Fibroblast of pulmonary artery (primary cell): ENCODE results near the gene EIF1B.

Source experiments
- DNase-seq: peaks from one replicate; pipeline ENCODE4 v3.0.0-alpha.2; 2010; ENCODE audit warnings: low read depth
- H3K4me3 ChIP-seq: replicated peaks from 2 replicates; pipeline ENCODE4 v1.5.1; 2011; ENCODE audit warnings: low read depth, mild to moderate bottlenecking, control low read depth, low read length, moderate library complexity
- TF ChIP-seq, protein P1 (sequence below): IDR thresholded peaks from 2 replicates; pipeline ENCODE4 v1.5.1; 2011; ENCODE audit warnings: mild to moderate bottlenecking, control low read depth, low read length, inconsistent platforms; ENCODE audit errors: missing control alignments

The EIF1B gene

DNA sequence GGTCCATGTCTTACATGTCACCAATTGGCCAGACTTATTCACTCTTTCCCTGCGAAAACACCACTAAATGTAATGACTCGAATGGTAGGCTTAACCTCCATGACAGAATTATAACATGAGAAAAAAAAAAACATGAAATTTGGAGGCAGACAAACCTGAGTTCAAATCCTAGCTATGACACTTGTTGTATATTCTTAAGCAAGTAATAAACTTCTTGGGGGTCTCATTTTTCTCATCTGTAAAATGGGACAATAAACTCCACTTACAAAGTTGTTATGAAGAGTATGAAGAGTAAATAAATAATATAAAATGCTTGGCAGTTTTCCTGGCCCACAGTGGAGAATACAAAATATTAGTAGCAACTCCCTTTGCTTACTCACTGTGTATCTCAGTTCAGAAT is 11.4 kb upstream of the EIF1B start:
- no peak for DNase-seq
- no peak overlapping the region for H3K4me3 ChIP-seq
- TF ChIP-seq, protein P1, sequence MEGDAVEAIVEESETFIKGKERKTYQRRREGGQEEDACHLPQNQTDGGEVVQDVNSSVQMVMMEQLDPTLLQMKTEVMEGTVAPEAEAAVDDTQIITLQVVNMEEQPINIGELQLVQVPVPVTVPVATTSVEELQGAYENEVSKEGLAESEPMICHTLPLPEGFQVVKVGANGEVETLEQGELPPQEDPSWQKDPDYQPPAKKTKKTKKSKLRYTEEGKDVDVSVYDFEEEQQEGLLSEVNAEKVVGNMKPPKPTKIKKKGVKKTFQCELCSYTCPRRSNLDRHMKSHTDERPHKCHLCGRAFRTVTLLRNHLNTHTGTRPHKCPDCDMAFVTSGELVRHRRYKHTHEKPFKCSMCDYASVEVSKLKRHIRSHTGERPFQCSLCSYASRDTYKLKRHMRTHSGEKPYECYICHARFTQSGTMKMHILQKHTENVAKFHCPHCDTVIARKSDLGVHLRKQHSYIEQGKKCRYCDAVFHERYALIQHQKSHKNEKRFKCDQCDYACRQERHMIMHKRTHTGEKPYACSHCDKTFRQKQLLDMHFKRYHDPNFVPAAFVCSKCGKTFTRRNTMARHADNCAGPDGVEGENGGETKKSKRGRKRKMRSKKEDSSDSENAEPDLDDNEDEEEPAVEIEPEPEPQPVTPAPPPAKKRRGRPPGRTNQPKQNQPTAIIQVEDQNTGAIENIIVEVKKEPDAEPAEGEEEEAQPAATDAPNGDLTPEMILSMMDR = no peak

DNA sequence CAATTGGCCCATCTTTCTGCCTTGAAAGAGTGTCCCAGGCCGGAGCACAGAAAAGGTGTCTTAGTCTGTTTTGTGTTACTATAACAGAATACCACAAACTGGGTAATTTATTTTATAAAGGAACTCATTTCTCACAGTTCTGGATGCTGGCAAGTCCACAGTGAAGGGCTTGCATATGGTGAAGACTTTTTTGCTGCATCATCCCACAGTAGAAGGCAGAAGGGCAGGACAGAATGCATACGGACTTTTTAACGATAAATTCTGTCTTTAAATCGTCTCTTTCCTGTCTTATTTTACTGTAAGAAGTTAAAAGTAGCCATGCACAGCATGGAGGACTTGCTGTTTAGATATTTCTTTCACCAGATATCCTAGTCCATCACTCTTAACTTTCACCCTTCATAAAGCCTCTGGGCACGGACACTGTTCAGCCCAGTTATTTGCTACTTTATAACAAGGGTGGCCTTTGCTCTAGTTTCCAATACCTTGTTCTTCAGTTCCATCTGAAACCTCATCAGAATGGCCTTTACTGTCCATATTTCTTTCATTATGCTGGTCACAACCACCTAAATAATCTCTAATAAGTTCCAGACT is 10.3 kb upstream of the EIF1B start:
- no peak overlapping the region for H3K4me3 ChIP-seq
- TF ChIP-seq, protein P1 = no peak

DNA sequence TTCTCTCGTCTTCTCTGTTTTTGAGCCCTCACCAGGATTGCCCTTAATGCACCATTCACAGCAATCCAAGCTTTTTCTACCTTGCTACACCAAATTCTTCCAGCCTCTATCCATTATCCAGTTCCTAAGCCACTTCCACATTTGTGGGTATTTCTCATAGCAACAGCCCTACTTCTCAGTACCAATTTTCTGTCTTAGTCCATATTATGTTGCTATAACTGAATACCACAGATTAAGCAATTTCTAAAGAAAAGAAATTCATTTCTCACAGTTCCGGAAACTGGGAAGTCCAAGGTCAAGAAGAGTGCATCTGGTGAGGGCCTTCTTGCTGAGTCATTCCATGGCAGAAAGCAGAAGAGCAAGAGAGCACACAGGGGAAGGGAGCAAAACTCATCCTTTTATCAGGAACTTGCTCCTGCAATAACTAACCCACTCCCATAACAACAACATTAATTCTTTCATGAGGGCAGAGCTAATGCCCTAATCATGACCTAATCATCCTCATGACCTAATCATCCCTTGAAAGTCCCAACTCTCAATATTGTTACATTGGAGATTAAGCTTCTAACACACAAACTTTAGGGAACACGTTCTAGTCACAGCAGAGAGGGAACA is 9.7 kb upstream of the EIF1B start:
- peak; percentile 89 for DNase-seq
- no peak overlapping the region for H3K4me3 ChIP-seq
- TF ChIP-seq, protein P1 = no peak

More for the DNA sequence above, 10.3 kb upstream of the EIF1B start:
- DNase-seq = no peak

DNA sequence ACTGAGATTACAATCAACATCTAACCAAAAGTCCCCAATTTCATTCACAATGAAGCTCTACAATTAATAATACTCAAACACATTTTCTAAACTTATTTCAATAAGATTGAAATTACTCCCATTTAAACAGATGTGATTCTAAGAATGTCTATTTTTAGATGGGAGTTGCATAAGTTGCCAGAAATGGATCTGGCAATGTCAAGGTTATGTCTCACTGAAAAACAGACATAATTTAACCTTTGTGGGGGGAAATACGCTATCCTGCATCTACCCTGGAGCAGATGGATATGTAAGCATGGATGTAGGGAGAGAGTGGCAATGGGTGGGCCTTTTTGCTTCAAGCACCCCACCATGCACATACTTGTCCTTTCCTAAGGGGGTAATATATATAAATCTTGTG is 6.7 kb upstream of the EIF1B start:
- TF ChIP-seq, protein P1 = no peak
- DNase-seq = no peak
- no peak overlapping the region for H3K4me3 ChIP-seq

DNA sequence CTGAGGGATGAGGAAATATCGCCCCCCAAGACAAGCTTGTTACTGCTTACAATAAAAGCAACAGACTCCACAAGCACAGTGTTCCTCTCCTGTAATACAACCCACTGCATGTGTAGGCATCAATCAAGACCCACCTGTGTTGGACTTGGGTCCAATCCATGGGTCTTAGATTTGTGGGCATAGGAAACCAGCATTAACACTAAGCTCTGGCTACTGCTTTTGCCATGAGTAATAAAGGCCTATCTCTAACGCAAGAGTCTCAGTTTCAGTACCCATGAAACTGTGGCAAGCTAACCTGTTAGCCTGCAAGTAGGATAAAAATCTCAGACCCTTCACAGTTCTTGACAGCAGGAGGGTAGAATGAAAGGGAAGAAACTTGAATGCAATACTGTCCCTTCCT is 5.2 kb upstream of the EIF1B start:
- no peak overlapping the region for H3K4me3 ChIP-seq
- DNase-seq = no peak
- TF ChIP-seq, protein P1 = no peak

DNA sequence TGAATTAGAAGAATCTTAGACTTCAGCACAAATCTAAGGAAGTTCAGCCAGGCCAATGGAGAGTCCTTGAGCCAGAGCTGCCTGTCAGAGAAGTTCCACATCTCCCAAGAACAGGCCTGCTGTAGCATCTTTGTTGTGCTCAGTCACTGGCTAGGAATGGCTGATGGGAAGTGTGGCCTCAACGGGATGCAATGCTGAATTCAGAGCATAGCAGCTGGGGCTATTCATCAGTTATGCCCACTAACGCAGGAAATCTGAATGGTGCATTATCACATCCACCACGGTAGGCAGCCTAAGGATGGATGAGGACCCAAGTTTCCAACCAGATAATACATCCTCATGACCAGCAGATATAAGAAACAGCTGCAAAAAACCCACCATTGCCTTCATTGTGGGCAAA is 3.2 kb upstream of the EIF1B start:
- DNase-seq = no peak
- H3K4me3 ChIP-seq = no peak overlapping the region
- TF ChIP-seq, protein P1 = no peak

DNA sequence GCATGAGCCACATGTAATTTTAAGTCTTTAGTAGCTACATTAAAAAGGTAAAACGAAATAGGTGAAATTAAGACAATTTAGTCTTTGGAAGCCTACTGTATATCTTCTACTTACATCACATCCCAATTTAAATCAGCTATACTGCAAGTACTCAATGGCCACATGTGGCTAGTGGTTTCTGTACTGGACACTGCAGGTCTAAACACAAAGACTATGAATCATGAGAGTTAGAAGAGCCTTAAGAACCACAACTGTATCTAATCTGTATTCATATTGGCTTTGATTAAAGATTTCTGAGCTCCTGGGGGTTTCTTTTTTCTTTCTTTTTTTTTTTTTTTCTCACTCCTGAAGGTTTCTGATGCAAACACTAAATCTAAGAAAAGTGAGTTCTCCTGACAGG is 2.3 kb upstream of the EIF1B start:
- H3K4me3 ChIP-seq = no peak overlapping the region
- DNase-seq = no peak
- TF ChIP-seq, protein P1 = no peak
